ENCODE data around the gene PKNOX2. TPM values are rescaled to one million over a fixed set of nuclear protein-coding genes. Genes with fewer than 3 reads are reported as not detected.
A peak's percentile ranks its signal among the peaks of the same experiment; 100 is the strongest.

PKNOX2 gene
- total RNA-seq, 1 experiment from 2014 or later: 3.7 TPM

- CTCF ChIA-PET: no interaction called here
- ATAC-seq (no peak), DNase-seq (ENCODE audit: low spot score) (no peak)
- Mint-ChIP-seq H3K9me3 (no peaks in the 10 kb centered on the region), H3K36me3 (no peaks in the 10 kb centered on the region), H3K4me1 (peaks cover 35% of the 10 kb centered on the region), H3K4me3 (no peak overlapping the region), H3K27me3 (ENCODE audit: low read depth) (no peaks in the 10 kb centered on the region), H3K27ac (0 out of 2 replicates have a peak overlapping the region, but pooled peaks have one; percentile 20)
- POLR2A ChIA-PET: no interaction called here
- TF ChIP-seq SMAD3 (CRISPR knock-in tag; IDR thresholded peaks at IDR 0.05; ENCODE audit: borderline replicate concordance): no peak
- no peak for TF ChIP-seq ATF1 (CRISPR knock-in tag; IDR thresholded peaks at IDR 0.05)
- TF ChIP-seq ZNF219 (CRISPR knock-in tag; IDR thresholded peaks at IDR 0.05; ENCODE audit: borderline replicate concordance): no peak
- TF ChIP-seq RORB (CRISPR knock-in tag; IDR thresholded peaks at IDR 0.05): no peak
- TF ChIP-seq, protein P1, sequence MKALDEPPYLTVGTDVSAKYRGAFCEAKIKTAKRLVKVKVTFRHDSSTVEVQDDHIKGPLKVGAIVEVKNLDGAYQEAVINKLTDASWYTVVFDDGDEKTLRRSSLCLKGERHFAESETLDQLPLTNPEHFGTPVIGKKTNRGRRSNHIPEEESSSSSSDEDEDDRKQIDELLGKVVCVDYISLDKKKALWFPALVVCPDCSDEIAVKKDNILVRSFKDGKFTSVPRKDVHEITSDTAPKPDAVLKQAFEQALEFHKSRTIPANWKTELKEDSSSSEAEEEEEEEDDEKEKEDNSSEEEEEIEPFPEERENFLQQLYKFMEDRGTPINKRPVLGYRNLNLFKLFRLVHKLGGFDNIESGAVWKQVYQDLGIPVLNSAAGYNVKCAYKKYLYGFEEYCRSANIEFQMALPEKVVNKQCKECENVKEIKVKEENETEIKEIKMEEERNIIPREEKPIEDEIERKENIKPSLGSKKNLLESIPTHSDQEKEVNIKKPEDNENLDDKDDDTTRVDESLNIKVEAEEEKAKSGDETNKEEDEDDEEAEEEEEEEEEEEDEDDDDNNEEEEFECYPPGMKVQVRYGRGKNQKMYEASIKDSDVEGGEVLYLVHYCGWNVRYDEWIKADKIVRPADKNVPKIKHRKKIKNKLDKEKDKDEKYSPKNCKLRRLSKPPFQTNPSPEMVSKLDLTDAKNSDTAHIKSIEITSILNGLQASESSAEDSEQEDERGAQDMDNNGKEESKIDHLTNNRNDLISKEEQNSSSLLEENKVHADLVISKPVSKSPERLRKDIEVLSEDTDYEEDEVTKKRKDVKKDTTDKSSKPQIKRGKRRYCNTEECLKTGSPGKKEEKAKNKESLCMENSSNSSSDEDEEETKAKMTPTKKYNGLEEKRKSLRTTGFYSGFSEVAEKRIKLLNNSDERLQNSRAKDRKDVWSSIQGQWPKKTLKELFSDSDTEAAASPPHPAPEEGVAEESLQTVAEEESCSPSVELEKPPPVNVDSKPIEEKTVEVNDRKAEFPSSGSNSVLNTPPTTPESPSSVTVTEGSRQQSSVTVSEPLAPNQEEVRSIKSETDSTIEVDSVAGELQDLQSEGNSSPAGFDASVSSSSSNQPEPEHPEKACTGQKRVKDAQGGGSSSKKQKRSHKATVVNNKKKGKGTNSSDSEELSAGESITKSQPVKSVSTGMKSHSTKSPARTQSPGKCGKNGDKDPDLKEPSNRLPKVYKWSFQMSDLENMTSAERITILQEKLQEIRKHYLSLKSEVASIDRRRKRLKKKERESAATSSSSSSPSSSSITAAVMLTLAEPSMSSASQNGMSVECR (CRISPR knock-in tag; IDR thresholded peaks at IDR 0.05; ENCODE audit: borderline replicate concordance): no peak
- TF ChIP-seq, protein P2, sequence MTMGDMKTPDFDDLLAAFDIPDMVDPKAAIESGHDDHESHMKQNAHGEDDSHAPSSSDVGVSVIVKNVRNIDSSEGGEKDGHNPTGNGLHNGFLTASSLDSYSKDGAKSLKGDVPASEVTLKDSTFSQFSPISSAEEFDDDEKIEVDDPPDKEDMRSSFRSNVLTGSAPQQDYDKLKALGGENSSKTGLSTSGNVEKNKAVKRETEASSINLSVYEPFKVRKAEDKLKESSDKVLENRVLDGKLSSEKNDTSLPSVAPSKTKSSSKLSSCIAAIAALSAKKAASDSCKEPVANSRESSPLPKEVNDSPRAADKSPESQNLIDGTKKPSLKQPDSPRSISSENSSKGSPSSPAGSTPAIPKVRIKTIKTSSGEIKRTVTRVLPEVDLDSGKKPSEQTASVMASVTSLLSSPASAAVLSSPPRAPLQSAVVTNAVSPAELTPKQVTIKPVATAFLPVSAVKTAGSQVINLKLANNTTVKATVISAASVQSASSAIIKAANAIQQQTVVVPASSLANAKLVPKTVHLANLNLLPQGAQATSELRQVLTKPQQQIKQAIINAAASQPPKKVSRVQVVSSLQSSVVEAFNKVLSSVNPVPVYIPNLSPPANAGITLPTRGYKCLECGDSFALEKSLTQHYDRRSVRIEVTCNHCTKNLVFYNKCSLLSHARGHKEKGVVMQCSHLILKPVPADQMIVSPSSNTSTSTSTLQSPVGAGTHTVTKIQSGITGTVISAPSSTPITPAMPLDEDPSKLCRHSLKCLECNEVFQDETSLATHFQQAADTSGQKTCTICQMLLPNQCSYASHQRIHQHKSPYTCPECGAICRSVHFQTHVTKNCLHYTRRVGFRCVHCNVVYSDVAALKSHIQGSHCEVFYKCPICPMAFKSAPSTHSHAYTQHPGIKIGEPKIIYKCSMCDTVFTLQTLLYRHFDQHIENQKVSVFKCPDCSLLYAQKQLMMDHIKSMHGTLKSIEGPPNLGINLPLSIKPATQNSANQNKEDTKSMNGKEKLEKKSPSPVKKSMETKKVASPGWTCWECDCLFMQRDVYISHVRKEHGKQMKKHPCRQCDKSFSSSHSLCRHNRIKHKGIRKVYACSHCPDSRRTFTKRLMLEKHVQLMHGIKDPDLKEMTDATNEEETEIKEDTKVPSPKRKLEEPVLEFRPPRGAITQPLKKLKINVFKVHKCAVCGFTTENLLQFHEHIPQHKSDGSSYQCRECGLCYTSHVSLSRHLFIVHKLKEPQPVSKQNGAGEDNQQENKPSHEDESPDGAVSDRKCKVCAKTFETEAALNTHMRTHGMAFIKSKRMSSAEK (CRISPR knock-in tag; IDR thresholded peaks at IDR 0.05; ENCODE audit: borderline replicate concordance): no peak
- TF ChIP-seq IRF2 (CRISPR knock-in tag; IDR thresholded peaks at IDR 0.05; ENCODE audit: borderline replicate concordance, low read depth): no peak
- TF ChIP-seq FOXP1 (CRISPR knock-in tag; IDR thresholded peaks at IDR 0.05; ENCODE audit: borderline replicate concordance): no peak
- TF ChIP-seq MYBL2 (CRISPR knock-in tag; IDR thresholded peaks at IDR 0.05): no peak
- TF ChIP-seq NFE2L1 (CRISPR knock-in tag; IDR thresholded peaks at IDR 0.05): no peak
- no peak for TF ChIP-seq ZNF512 (CRISPR knock-in tag; IDR thresholded peaks at IDR 0.05; ENCODE audit: borderline replicate concordance)
- no peak for TF ChIP-seq ATF6 (CRISPR knock-in tag; IDR thresholded peaks at IDR 0.05)
- no peak for TF ChIP-seq NFATC4 (CRISPR knock-in tag; IDR thresholded peaks at IDR 0.05)
- TF ChIP-seq SP1 (CRISPR knock-in tag; conservative IDR thresholded peaks at IDR 0.05): no peak
Observed at GRCh38 chr11:125394296-125394695, 229.7 kb downstream of the PKNOX2 start.

All from WTC11 (cell line).